Effector memory CD4-positive, alpha-beta T cell (primary cell): ENCODE measurements around the gene FNTB.

Experiments
- DNase-seq, 3 donors: peaks; one replicate each; pipeline ENCODE4 v3.0.0-alpha.2; 2020
- H3K27ac ChIP-seq: 2 replicates; pipeline ENCODE4 v1.7.0; 2013; ENCODE audit warnings: mild to moderate bottlenecking, low read length, moderate library complexity; ENCODE audit not compliant: insufficient read depth, poor library complexity, severe bottlenecking
- H3K27me3 ChIP-seq: replicated peaks from 2 replicates; pipeline ENCODE4 v1.7.0; 2013; ENCODE audit warnings: mild to moderate bottlenecking, low read length; ENCODE audit not compliant: insufficient read depth, control insufficient read depth, poor library complexity, severe bottlenecking
- H3K36me3 ChIP-seq: 2 replicates; pipeline ENCODE4 v1.7.0; 2013; ENCODE audit warnings: mild to moderate bottlenecking, low read length, moderate library complexity; ENCODE audit not compliant: control insufficient read depth, insufficient read depth
- H3K4me1 ChIP-seq: 2 replicates; pipeline ENCODE4 v1.7.0; 2013; ENCODE audit warnings: low read length, mild to moderate bottlenecking; ENCODE audit not compliant: control insufficient read depth, insufficient read depth, poor library complexity, severe bottlenecking
- H3K4me3 ChIP-seq: 2 replicates; pipeline ENCODE4 v1.7.0; 2013; ENCODE audit warnings: low read length, low read depth, mild to moderate bottlenecking; ENCODE audit not compliant: insufficient read depth, poor library complexity, severe bottlenecking
- H3K9me3 ChIP-seq: 2 replicates; pipeline ENCODE4 v1.7.0; 2013; ENCODE audit warnings: mild to moderate bottlenecking, low read length, moderate library complexity; ENCODE audit not compliant: control insufficient read depth

The FNTB gene

GRCh38 chr14:65069874-65070413, 83.2 kb downstream of the FNTB start:
- Histone ChIP-seq H3K9me3 (no peaks in the 10 kb centered on the region), H3K27me3 (no peaks in the 10 kb centered on the region), H3K27ac (no peak overlapping the region), H3K4me3 (no peak overlapping the region), H3K4me1 (peaks cover 1% of the 10 kb centered on the region), H3K36me3 (peaks cover 31% of the 10 kb centered on the region)
- DNase-seq: no peak

- DNase-seq: no peak
- no peak overlapping the region for H3K27ac ChIP-seq
- no peak overlapping the region for H3K4me3 ChIP-seq
- no peaks in the 10 kb centered on the region for H3K27me3 ChIP-seq
- peaks cover 3% of the 10 kb centered on the region for H3K4me1 ChIP-seq
- H3K36me3 ChIP-seq: peaks cover 36% of the 10 kb centered on the region
- no peaks in the 10 kb centered on the region for H3K9me3 ChIP-seq
These were observed 83.8 kb downstream of the FNTB start for GRCh38 chr14:65070471-65070976.

GRCh38 chr14:65071544-65071943, 84.8 kb downstream of the FNTB start:
- no peak for DNase-seq
- H3K36me3 ChIP-seq: peaks cover 47% of the 10 kb centered on the region
- H3K4me1 ChIP-seq: peaks cover 3% of the 10 kb centered on the region
- no peaks in the 10 kb centered on the region for H3K9me3 ChIP-seq
- no peak overlapping the region for H3K27ac ChIP-seq
- no peak overlapping the region for H3K4me3 ChIP-seq
- no peaks in the 10 kb centered on the region for H3K27me3 ChIP-seq

- no peak overlapping the region for H3K4me3 ChIP-seq
- H3K9me3 ChIP-seq: no peaks in the 10 kb centered on the region
- peaks cover 3% of the 10 kb centered on the region for H3K4me1 ChIP-seq
- H3K36me3 ChIP-seq: peaks cover 53% of the 10 kb centered on the region
- H3K27me3 ChIP-seq: no peaks in the 10 kb centered on the region
- no peak overlapping the region for H3K27ac ChIP-seq
- no peak for DNase-seq
These were observed 85.6 kb downstream of the FNTB start for GRCh38 chr14:65072256-65072655.

GRCh38 chr14:65072937-65073336, 86.2 kb downstream of the FNTB start:
- no peak overlapping the region for H3K4me3 ChIP-seq
- H3K27ac ChIP-seq: no peak overlapping the region
- H3K27me3 ChIP-seq: no peaks in the 10 kb centered on the region
- peaks cover 3% of the 10 kb centered on the region for H3K4me1 ChIP-seq
- H3K36me3 ChIP-seq: peaks cover 60% of the 10 kb centered on the region
- DNase-seq: no peak
- H3K9me3 ChIP-seq: no peaks in the 10 kb centered on the region

GRCh38 chr14:65073605-65074201, 87.0 kb downstream of the FNTB start:
- Histone ChIP-seq H3K36me3 (peaks cover 60% of the 10 kb centered on the region), H3K9me3 (no peaks in the 10 kb centered on the region), H3K4me3 (no peak overlapping the region), H3K27ac (no peak overlapping the region), H3K4me1 (peaks cover 3% of the 10 kb centered on the region), H3K27me3 (no peaks in the 10 kb centered on the region)
- DNase-seq: no peak

GRCh38 chr14:65074449-65075150, 87.9 kb downstream of the FNTB start:
- no peak for DNase-seq
- Histone ChIP-seq H3K36me3 (peaks cover 59% of the 10 kb centered on the region), H3K9me3 (no peaks in the 10 kb centered on the region), H3K27me3 (no peaks in the 10 kb centered on the region), H3K4me1 (peaks cover 8% of the 10 kb centered on the region), H3K4me3 (no peak overlapping the region), H3K27ac (no peak overlapping the region)

GRCh38 chr14:65075628-65076325, 89.1 kb downstream of the FNTB start:
- DNase-seq: no peak
- Histone ChIP-seq H3K36me3 (peaks cover 48% of the 10 kb centered on the region), H3K4me3 (no peak overlapping the region), H3K27me3 (no peaks in the 10 kb centered on the region), H3K9me3 (no peaks in the 10 kb centered on the region), H3K4me1 (peaks cover 8% of the 10 kb centered on the region), H3K27ac (no peak overlapping the region)

- Histone ChIP-seq H3K27me3 (no peaks in the 10 kb centered on the region), H3K4me3 (no peak overlapping the region), H3K27ac (no peak overlapping the region), H3K9me3 (no peaks in the 10 kb centered on the region), H3K36me3 (peaks cover 52% of the 10 kb centered on the region), H3K4me1 (peaks cover 8% of the 10 kb centered on the region)
- DNase-seq: no peak
These were observed 90.6 kb downstream of the FNTB start for GRCh38 chr14:65077318-65077717.

- H3K4me1 ChIP-seq: peaks cover 8% of the 10 kb centered on the region
These were observed 92.5 kb downstream of the FNTB start for GRCh38 chr14:65079201-65079600.

More at GRCh38 chr14:65079201-65079600, 92.5 kb downstream of the FNTB start:
- Histone ChIP-seq H3K27ac (no peak overlapping the region), H3K27me3 (no peaks in the 10 kb centered on the region), H3K9me3 (no peaks in the 10 kb centered on the region), H3K4me3 (no peak overlapping the region), H3K36me3 (peaks cover 39% of the 10 kb centered on the region)
- no peak for DNase-seq
